Activated T-cell treated with anti-CD3 and anti-CD28 coated beads, Interleukin-2, amount 50 U/mL, for 72 hours (primary cell): ENCODE data around the gene MTRFR. TPM values are rescaled to one million over a fixed set of nuclear protein-coding genes. Genes with fewer than 3 reads are reported as not detected.

Source experiments
- ATAC-seq, 2 donors: fragments of 150-1000 bp; cut with Tn5 transposase; replicated peaks in 1 of 2; 2 replicates each; pipeline ENCODE4 v1.10.0; 2021; ENCODE audit warnings: moderate library complexity in 2 of 2, mild to moderate bottlenecking in 1 of 2
- DNase-seq, 2 donors: peaks; one replicate each; pipeline ENCODE4 v3.0.0; 2021 to 2022; ENCODE audit warnings: mixed read lengths in 1 of 2
- H3K27ac Mint-ChIP-seq: one replicate; pipeline ENCODE4 v1.8.0; 2022; ENCODE audit warnings: mild to moderate bottlenecking, moderate library complexity, mixed read lengths
- H3K27me3 Mint-ChIP-seq: one replicate; pipeline ENCODE4 v1.8.0; 2022; ENCODE audit warnings: low read depth, mixed read lengths
- H3K36me3 Mint-ChIP-seq, 2 donors: one replicate each; pipeline ENCODE4 v1.8.0; 2022; ENCODE audit warnings: mixed read lengths in 2 of 2, mild to moderate bottlenecking in 1 of 2; ENCODE audit not compliant: insufficient read depth in 2 of 2
- H3K4me1 Mint-ChIP-seq: one replicate; pipeline ENCODE4 v1.8.0; 2022; ENCODE audit warnings: low read depth, mixed read lengths
- H3K4me3 Mint-ChIP-seq, 2 donors: one replicate each; pipeline ENCODE4 v1.8.0; 2022; ENCODE audit warnings: mild to moderate bottlenecking in 2 of 2, mixed read lengths in 2 of 2, moderate library complexity in 2 of 2
- H3K9me3 Mint-ChIP-seq, 2 donors: one replicate each; pipeline ENCODE4 v1.8.0; 2022; ENCODE audit warnings: mixed read lengths in 2 of 2
- total RNA-seq, 2 donors: library from RNA; stranded (reverse); gene quantifications; one replicate each; pipeline ENCODE4 v1.2.3, GENCODE V29; 2022

MTRFR gene
- total RNA-seq, 2 donors from 2014 or later = 34.0 to 36.6 TPM

- no peak for DNase-seq
- no peak overlapping the region for H3K4me3 Mint-ChIP-seq
- no peak overlapping the region for H3K27ac Mint-ChIP-seq
- H3K27me3 Mint-ChIP-seq = no peaks in the 10 kb centered on the region
- peaks cover 0 to 5% of the 10 kb centered on the region in 2 donors for H3K36me3 Mint-ChIP-seq
- no peaks in the 10 kb centered on the region for H3K9me3 Mint-ChIP-seq
- H3K4me1 Mint-ChIP-seq = no peaks in the 10 kb centered on the region
- no peak for ATAC-seq
Observed at GRCh38 chr12:123288751-123289346, 55.6 kb downstream of the MTRFR start.

DNA sequence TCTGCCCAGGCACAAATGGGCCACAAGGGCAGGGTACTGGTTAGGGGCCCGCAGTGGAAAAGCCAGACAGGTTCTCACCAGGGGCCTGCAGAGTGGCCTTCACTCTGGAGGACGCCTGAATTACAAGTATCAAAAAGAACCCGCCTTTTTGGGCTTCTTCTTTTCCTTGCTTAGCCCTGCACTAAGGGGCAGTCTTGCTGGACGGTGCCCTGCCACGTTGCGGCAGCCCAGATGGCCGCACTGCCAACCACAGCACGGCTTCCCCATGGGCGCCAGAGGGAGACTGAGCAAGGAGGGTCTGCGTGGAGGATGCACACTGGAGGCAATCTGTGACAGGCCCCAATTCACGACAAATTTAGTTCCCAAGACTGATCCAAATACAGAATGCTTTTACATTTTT is 56.7 kb downstream of the MTRFR start:
- Mint-ChIP-seq H3K9me3 (no peaks in the 10 kb centered on the region), H3K27me3 (no peaks in the 10 kb centered on the region), H3K36me3 (peaks cover 0 to 11% of the 10 kb centered on the region in 2 donors), H3K4me1 (no peaks in the 10 kb centered on the region), H3K4me3 (no peak overlapping the region), H3K27ac (no peak overlapping the region)
- no peak for DNase-seq
- ATAC-seq = no peak

- Mint-ChIP-seq H3K36me3 (peaks cover 2 to 21% of the 10 kb centered on the region in 2 donors), H3K27ac (peak overlapping the region; percentile 33)
- ATAC-seq = no peak
Observed at GRCh38 chr12:123293178-123293760, 60.0 kb downstream of the MTRFR start.

DNA sequence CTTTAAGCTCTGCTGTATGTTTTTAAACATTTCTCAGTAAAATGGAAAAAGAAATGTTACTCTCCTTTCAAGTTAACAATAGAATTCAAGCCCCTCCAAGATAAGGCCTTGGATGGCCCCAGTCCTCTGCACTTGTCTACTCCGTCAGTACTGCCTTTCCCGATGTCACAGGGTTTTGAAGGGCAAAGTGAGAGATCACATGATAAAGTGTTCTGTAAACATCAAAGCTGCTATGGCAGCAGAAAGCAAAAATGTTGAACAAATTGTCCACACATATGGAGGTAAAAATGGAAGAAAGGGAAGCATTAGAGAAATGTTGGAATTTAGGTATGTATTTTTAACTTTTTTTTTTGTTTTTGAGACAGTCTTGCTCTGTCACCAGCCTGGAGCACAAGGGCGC is 71.9 kb downstream of the MTRFR start:
- Mint-ChIP-seq H3K36me3 (peaks cover 5 to 22% of the 10 kb centered on the region in 2 donors), H3K9me3 (no peaks in the 10 kb centered on the region), H3K27ac (no peak overlapping the region), H3K4me3 (no peak overlapping the region), H3K27me3 (no peaks in the 10 kb centered on the region), H3K4me1 (no peaks in the 10 kb centered on the region)
- DNase-seq (no peak), ATAC-seq (no peak)

More at GRCh38 chr12:123293178-123293760, 60.0 kb downstream of the MTRFR start:
- H3K9me3 Mint-ChIP-seq = no peaks in the 10 kb centered on the region
- DNase-seq = no peak
- no peak overlapping the region for H3K4me3 Mint-ChIP-seq
- H3K4me1 Mint-ChIP-seq = no peaks in the 10 kb centered on the region
- H3K27me3 Mint-ChIP-seq = no peaks in the 10 kb centered on the region

- H3K9me3 Mint-ChIP-seq = no peaks in the 10 kb centered on the region
- H3K27ac Mint-ChIP-seq = no peak overlapping the region
- H3K4me1 Mint-ChIP-seq = no peaks in the 10 kb centered on the region
- no peaks in the 10 kb centered on the region for H3K27me3 Mint-ChIP-seq
- no peak for DNase-seq
- H3K4me3 Mint-ChIP-seq = no peak overlapping the region
- H3K36me3 Mint-ChIP-seq = peaks cover 5 to 26% of the 10 kb centered on the region in 2 donors
- no peak for ATAC-seq
Observed at GRCh38 chr12:123306200-123306599, 73.0 kb downstream of the MTRFR start.

Other genes with a start within 250 kb of the MTRFR start
- 10 to 100 TPM; 14.1 to 18.1 TPM for gene PITPNM2, start 82.3 kb upstream of the MTRFR start, total RNA-seq
- gene MPHOSPH9, start 295 bp upstream of the MTRFR start, total RNA-seq = 100 to 1,000 TPM; 104 to 121 TPM
- 10 to 100 TPM; 37.8 to 40.0 TPM for gene CDK2AP1, start 38.4 kb downstream of the MTRFR start, total RNA-seq
- 10 to 100 TPM; 38.5 to 41.6 TPM for gene SBNO1, start 131.4 kb downstream of the MTRFR start, total RNA-seq
- 10 to 100 TPM; 67.4 to 83.7 TPM for gene KMT5A, start 150.7 kb downstream of the MTRFR start, total RNA-seq
- 10 to 100 TPM; 13.6 to 13.9 TPM for gene RILPL2, start 203.2 kb downstream of the MTRFR start, total RNA-seq
- gene SNRNP35, start 224.7 kb downstream of the MTRFR start, total RNA-seq = 10 to 100 TPM; 38.2 to 42.3 TPM